Measurements from ENCODE around the gene HMX3.

- TF ChIP-seq EZH2 (IDR thresholded peaks at IDR 0.05) (no peak), POLR2AphosphoS5 (IDR thresholded peaks at IDR 0.05; ENCODE audit: borderline replicate concordance, low read depth, low read length) (no peak), FOXP2 (optimal IDR thresholded peaks at IDR 0.05; ENCODE audit: control extremely low read depth, extremely low read length, insufficient read depth) (no peak)
These were observed 13.9 kb downstream of the HMX3 start for GRCh38 chr10:123149568-123150270.
